DMS 273 treated with DMSO at 0.1 percent for 48 hours (cell line): ENCODE data around the gene WASHC4.
"Not testable (repeated sequence)": the region's sequence is repeated elsewhere in the genome, so short reads cannot be mapped to it uniquely, and the experiment has no call there.

ENCODE experiments used
- DNase-seq: peaks from one replicate; lab custom pipeline; 2025; lab: John Stamatoyannopoulos, UW

The WASHC4 gene

DNA sequence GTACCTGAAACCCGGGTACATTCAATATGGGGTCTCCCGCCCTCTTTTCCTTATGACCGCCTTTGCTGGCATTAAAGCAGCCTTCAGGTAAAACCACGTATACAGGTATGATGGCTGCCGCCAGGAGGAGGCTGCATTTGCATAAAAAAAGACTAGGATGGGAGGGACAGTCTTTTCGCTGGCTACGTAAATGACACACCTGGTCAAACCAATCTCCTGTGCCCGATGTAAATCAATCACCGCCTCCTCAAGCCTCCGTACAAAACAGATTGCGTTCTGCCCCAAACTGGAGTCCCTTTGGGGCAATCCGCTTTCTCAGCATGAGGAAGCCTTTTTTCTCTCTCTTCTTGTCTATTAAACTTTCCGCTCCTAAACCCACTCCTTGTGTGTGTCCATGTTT, 15.2 kb upstream of the WASHC4 start:
- DNase-seq, result no peak

DNA sequence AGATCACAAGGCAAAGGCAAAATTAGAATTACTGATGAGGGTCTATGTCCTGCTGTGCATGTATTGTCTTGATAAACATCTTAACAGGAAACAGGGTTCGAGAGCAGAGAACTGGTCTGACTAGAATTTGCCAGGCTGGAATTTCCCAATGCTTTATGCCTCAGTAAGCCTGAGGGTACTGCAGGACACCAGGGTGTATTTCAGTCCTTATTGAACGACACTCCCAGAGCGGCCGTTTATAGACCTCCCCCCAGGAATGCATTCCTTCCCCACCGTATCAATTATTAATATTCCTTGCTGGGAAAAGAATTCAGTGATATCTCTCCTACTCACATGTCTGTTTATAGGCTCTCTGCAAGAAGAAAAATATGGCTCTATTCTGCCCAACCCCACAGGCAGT, 12.2 kb upstream of the WASHC4 start:
- DNase-seq, result not testable (repeated sequence)

DNA sequence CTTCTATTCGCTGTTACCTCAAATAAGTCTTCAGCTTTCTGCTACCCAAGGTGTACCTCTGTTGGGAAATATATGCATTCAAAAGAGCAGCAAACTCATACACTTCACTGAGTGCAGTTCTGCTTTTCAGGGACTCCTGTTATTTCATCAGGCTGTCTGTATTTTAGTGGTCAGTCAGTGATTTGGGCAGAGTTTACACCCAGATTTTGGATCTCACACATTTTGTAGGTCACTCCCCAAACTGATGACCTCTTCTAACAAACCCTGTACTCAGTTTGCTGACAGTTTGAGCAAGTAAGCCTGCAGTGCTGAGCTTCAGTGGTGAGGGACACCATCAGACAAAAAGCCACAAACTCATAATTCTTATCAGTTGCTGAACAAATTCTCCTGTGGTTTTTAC, 8.2 kb upstream of the WASHC4 start:
- no peak for DNase-seq

GRCh38 chr12:105100207-105100985, 7.1 kb upstream of the WASHC4 start:
- no peak for DNase-seq

DNA sequence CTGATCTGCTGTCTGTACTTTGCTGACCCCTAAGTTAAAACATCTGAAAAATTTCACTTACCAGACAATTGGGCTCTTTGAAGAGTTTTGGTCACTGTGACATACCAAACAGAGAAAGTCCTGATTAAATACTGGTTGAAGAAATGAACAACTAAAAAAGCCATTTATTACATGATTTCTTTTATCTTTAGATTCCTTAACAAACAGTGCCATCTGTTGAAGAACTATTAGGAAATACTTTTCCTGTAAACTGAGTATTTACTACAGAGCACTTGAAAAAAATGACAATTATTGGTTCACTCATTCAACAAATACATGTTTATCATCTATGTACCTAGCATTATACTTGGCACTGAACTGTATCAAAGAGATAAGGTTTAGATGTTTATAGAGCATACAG, 6.5 kb upstream of the WASHC4 start:
- DNase-seq, result no peak

GRCh38 chr12:105102673-105103072, 4.9 kb upstream of the WASHC4 start:
- DNase-seq, result no peak

DNA sequence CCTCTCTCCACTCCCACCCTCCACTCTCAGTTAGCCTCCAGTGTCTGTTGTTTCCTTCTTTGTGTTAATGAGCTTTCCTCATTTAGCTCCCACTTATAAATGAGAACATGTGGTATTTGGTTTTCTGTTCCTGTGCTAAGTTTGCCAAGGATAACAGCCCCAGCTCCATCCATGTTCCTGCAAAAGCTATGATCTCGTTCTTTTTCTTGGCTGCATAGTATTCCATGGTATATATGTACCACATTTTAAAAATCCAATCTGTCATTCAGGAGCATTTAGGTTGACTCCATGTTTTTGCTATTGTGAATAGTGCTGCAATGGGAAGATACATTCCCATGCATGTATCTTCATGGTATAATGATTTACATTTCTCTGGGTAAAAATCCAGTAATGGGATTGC, 2.8 kb upstream of the WASHC4 start:
- DNase-seq, result no peak

- DNase-seq, result no peak
Observed at GRCh38 chr12:105106621-105107020, 910 bp upstream of the WASHC4 start.

GRCh38 chr12:105107171-105107493, 399 bp upstream of the WASHC4 start:
- DNase-seq, result no peak

GRCh38 chr12:105109465-105110212, 2.1 kb downstream of the WASHC4 start:
- no peak for DNase-seq

- no peak for DNase-seq
Observed at GRCh38 chr12:105110851-105111250, 3.3 kb downstream of the WASHC4 start.

DNA sequence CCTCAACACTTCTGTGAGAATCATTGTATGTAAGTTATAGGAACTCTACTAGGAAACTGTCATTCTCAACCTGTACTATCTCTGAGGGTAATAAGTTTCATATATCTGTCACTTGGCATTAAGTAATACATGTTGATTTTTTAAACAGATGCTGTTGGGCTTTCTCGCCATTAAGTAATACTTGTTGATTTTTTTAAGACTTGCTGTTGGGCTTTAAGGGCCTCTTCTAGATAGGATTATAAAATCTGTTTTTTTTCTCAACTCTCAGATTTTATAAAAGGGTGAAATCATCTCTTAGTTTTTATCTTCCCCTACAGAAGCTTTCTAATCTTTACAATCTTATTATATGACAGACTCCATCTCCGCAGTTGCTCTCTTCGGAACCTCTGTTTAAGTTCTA, 5.6 kb downstream of the WASHC4 start:
- DNase-seq, result no peak

DNA sequence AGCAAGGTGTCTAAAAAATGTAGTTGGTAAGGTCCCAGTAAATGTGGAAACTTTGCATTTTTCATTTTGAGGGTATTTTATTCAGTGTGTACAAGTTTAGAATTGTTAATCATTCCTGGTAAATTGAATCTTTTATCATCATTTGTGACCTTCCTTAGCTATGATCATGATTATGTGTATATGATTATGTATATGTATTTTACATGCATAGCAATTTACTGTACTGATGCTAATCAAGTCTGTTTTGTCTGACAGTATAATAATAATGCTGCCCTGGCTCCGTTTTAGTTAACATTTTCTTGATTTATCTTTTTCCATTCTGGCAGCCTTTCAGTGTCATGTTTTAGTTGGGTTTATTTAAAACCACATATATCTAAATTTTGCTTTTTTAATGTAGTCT, 9.4 kb downstream of the WASHC4 start:
- no peak for DNase-seq

- no peak for DNase-seq
Observed at GRCh38 chr12:105120551-105120950, 13.0 kb downstream of the WASHC4 start.

- no peak for DNase-seq
Observed at GRCh38 chr12:105138248-105138647, 30.7 kb downstream of the WASHC4 start.

- no peak for DNase-seq
Observed at GRCh38 chr12:105141320-105141922, 33.9 kb downstream of the WASHC4 start.

GRCh38 chr12:105142259-105142658, 34.7 kb downstream of the WASHC4 start:
- DNase-seq, result no peak

- DNase-seq, result no peak
Observed at GRCh38 chr12:105156260-105156659, 48.7 kb downstream of the WASHC4 start.

DNA sequence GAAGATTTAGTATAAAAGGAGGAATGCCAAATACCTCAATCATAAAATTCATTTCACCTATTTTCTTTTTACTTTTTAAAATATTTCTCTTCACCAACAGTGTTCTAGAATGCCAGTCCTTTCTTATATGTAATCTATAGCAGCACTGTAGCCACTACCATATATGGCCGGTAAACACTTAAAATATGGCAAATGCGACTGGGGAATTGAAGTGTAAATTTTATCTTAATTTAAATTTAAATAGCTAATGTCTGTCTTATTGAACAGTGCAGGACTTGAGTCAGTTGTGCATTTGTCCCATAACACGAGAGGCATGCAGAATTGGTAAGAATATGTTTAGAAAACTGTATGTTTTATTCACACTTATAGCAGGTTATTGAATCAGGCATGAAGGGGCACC, 50.1 kb downstream of the WASHC4 start:
- no peak for DNase-seq

DNA sequence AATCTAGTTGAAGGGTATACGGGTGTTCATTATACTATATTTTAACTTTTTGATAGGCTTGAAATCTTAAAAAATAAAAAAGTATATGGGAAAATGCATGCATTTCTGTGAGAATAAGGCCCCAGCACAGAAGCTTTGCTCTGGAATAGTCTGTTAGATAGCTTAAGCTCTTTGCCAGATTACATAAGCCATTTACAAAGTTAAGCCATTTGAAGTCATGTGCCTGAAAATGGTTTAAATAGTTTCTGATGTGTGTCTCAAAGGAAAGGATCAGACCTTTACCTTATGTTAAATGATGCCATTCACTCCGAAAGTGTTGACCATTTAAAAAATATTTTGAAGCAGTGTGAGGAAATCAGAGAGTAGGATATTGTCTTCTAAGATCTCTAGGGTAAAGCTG, 51.3 kb downstream of the WASHC4 start:
- no peak for DNase-seq

- DNase-seq, result no peak
Observed at GRCh38 chr12:105162174-105162573, 54.6 kb downstream of the WASHC4 start.

DNA sequence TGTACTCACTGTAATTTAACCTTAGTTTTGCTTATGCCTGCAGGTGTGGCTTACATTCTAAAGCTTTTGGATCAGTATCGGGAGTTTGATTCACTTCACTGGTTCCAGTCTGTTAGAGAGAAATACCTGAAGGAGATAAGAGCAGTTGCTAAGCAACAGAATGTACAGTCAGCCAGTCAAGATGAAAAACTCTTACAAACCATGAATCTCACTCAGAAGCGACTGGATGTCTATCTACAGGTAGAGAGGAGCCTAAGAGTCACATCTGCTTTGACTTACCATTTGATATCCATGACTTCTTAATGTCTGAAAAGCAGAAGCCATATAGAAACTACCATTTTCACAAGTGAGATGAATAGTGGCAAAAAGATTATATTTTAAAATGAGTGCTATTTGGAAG, 56.5 kb downstream of the WASHC4 start:
- DNase-seq, result no peak

DNA sequence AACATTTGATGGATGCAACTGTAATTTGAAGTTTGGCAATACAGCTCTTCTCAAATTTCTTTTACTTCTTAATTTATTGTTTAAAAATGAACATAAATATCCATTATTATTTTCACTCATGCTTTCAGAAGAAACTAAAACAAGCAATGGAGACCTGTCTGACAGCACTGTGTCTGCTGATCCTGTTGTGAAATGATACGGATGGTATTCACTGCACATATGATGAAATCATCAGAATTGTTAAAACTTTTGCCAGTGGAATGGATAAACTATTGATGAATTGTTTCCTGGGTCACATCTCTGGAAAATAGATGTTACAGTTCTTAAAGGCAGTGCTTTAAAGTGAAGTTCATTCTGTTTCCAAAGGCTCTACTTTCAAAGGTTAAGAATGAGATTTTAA, 59.2 kb downstream of the WASHC4 start:
- DNase-seq, result no peak
